Sigmoid colon (tissue), 7 donors: ENCODE data around the gene SERPINB11. TPM values are rescaled to one million over a fixed set of nuclear protein-coding genes. Genes with fewer than 3 reads are reported as not detected.

Source experiments
- DNase-seq: peaks from one replicate; pipeline ENCODE4 v3.0.0-alpha.2; 2019
- H3K27ac ChIP-seq, 4 donors: fragments of 200-600 bp; sonication (generic); one replicate each; pipeline ENCODE4 v1.5.1; 2016 to 2019; ENCODE audit warnings: mild to moderate bottlenecking in 1 of 4
- H3K27me3 ChIP-seq, 3 donors: fragments of 200-600 bp; sonication (generic); one replicate each; pipeline ENCODE4 v1.5.1; 2019; ENCODE audit warnings: mild to moderate bottlenecking in 1 of 3
- H3K36me3 ChIP-seq, 4 donors: fragments of 200-600 bp; sonication (generic); one replicate each; pipeline ENCODE4 v1.5.1; 2016 to 2019
- H3K4me1 ChIP-seq, 4 donors: fragments of 200-600 bp; sonication (generic); one replicate each; pipeline ENCODE4 v1.5.1; 2017 to 2019
- H3K4me3 ChIP-seq, 4 donors: fragments of 200-600 bp; sonication (generic); one replicate each; pipeline ENCODE4 v1.5.1; 2017 to 2019; ENCODE audit warnings: mild to moderate bottlenecking in 2 of 4, moderate library complexity in 1 of 4
- H3K9me3 ChIP-seq, 4 donors: fragments of 200-600 bp in 3 of 4; sonication (generic) in 3 of 4; one replicate each; pipeline versions ENCODE4 v1.5.1 to v1.6.1; 2013 to 2019
- CTCF ChIP-seq, 4 experiments: fragments of 450-650 bp in 3 of 4; fragments of 200-600 bp in 1 of 4; IDR thresholded peaks; one replicate each; pipeline ENCODE4 v1.5.1; 2016 to 2019; ENCODE audit warnings: antibody characterized with exemption in 4 of 4, mild to moderate bottlenecking in 3 of 4, moderate library complexity in 2 of 4
- EP300 ChIP-seq, 4 donors: sonication (generic); formaldehyde crosslinking; IDR thresholded peaks; one replicate each; pipeline ENCODE4 v1.6.1; 2017; ENCODE audit warnings: antibody characterized with exemption in 4 of 4
- POLR2A ChIP-seq, 2 donors: fragments of 450-650 bp; IDR thresholded peaks; one replicate each; pipeline ENCODE4 v1.6.1; 2016; ENCODE audit warnings: antibody characterized with exemption in 2 of 2, mild to moderate bottlenecking in 2 of 2, moderate library complexity in 2 of 2
- POLR2AphosphoS5 ChIP-seq, 4 donors: sonication (generic); formaldehyde crosslinking; IDR thresholded peaks; one replicate each; pipeline ENCODE4 v1.6.1; 2017; ENCODE audit warnings: antibody characterized with exemption in 4 of 4
- WGBS, 2 donors: extraction: QIAGEN DNeasy Blood & Tissue Kit; methylation state at CpG; one replicate each; pipeline ENCODE4 v1.1.7; 2013; 5-methylcytosine and 5-hydroxymethylcytosine counted together
- intact Hi-C: fragments of 100-400 bp; cut with DNase I; formaldehyde crosslinking; loops from one replicate; pipeline ENCODE4 v1.15.1; 2023
- polyA plus RNA-seq, 3 donors: library from polyadenylated mRNA; stranded (reverse); fragments of 200-250 nt; gene quantifications; one replicate each; pipeline ENCODE4 v1.2.3, GENCODE V29; 2013
- total RNA-seq, 4 donors: library from RNA; depleted of rRNA; stranded (reverse); fragments of >200 nt; gene quantifications; one replicate each; pipeline ENCODE4 v1.1.0, GENCODE V29; 2016
- donor health status: healthy with polysubstance abuse.
- donor health status: Bipolar disorder and iron deficiency.
- donor health status: healthy.

Gene SERPINB11
- total and polyA plus RNA-seq, 7 donors = not detected

- Histone ChIP-seq H3K4me1 (peaks cover 0 to 3% (median 0%) of the 10 kb centered on the region in 4 donors), H3K27ac (no peak overlapping the region), H3K9me3 (no peaks in the 10 kb centered on the region), H3K4me3 (no peak overlapping the region), H3K27me3 (no peaks in the 10 kb centered on the region), H3K36me3 (no peaks in the 10 kb centered on the region)
- WGBS, 2 donors = 63 to 76% methylated on average over 5 of the region's 5 CpGs
- DNase-seq = no peak
- intact Hi-C loops = no loop called here
- no peak for TF ChIP-seq POLR2AphosphoS5 (IDR thresholded peaks at IDR 0.05)
- TF ChIP-seq POLR2A (IDR thresholded peaks at IDR 0.05) = no peak
- no peak for TF ChIP-seq CTCF (IDR thresholded peaks at IDR 0.05)
Observed at GRCh38 chr18:63683890-63684289, 18.9 kb upstream of the SERPINB11 start.

GRCh38 chr18:63684718-63685117, 18.0 kb upstream of the SERPINB11 start:
- no peak for DNase-seq
- Histone ChIP-seq H3K36me3 (no peaks in the 10 kb centered on the region), H3K4me3 (no peak overlapping the region), H3K9me3 (no peaks in the 10 kb centered on the region), H3K4me1 (peaks cover 0 to 3% (median 0%) of the 10 kb centered on the region in 4 donors), H3K27me3 (no peaks in the 10 kb centered on the region), H3K27ac (no peak overlapping the region)
- TF ChIP-seq EP300 (IDR thresholded peaks at IDR 0.05) = no peak
- TF ChIP-seq CTCF (IDR thresholded peaks at IDR 0.05) = no peak
- no peak for TF ChIP-seq POLR2AphosphoS5 (IDR thresholded peaks at IDR 0.05)
- no peak for TF ChIP-seq POLR2A (IDR thresholded peaks at IDR 0.05)
- intact Hi-C loops = no loop called here
- 96 to 97% methylated on average over 3 of the region's 3 CpGs for WGBS, 2 donors

- 45 to 53% methylated on average over 2 of the region's 2 CpGs for WGBS, 2 donors
- H3K4me1 ChIP-seq = peaks cover 0 to 2% (median 0%) of the 10 kb centered on the region in 4 donors
- TF ChIP-seq POLR2A (IDR thresholded peaks at IDR 0.05) = no peak
- TF ChIP-seq EP300 (IDR thresholded peaks at IDR 0.05) = no peak
- TF ChIP-seq POLR2AphosphoS5 (IDR thresholded peaks at IDR 0.05) = no peak
- TF ChIP-seq CTCF (IDR thresholded peaks at IDR 0.05) = no peak
Observed at GRCh38 chr18:63686871-63687270, 15.9 kb upstream of the SERPINB11 start.

GRCh38 chr18:63689064-63689463, 13.7 kb upstream of the SERPINB11 start:
- no peak for TF ChIP-seq POLR2A (IDR thresholded peaks at IDR 0.05)
- no peak for TF ChIP-seq CTCF (IDR thresholded peaks at IDR 0.05)
- TF ChIP-seq POLR2AphosphoS5 (IDR thresholded peaks at IDR 0.05) = no peak
- no peak for TF ChIP-seq EP300 (IDR thresholded peaks at IDR 0.05)
- peaks cover 0 to 2% (median under 1%) of the 10 kb centered on the region in 4 donors for H3K9me3 ChIP-seq
- no peak for DNase-seq
- no peaks in the 10 kb centered on the region for H3K36me3 ChIP-seq
- 26 to 64% methylated on average over 2 of the region's 2 CpGs for WGBS, 2 donors
- H3K27ac ChIP-seq = no peak overlapping the region
- no peak overlapping the region for H3K4me3 ChIP-seq
- intact Hi-C loops = no loop called here
- no peaks in the 10 kb centered on the region for H3K4me1 ChIP-seq
- H3K27me3 ChIP-seq = no peaks in the 10 kb centered on the region

More at GRCh38 chr18:63686871-63687270, 15.9 kb upstream of the SERPINB11 start:
- Histone ChIP-seq H3K36me3 (no peaks in the 10 kb centered on the region), H3K9me3 (peaks cover 0 to 2% (median under 1%) of the 10 kb centered on the region in 4 donors), H3K27me3 (no peaks in the 10 kb centered on the region), H3K27ac (no peak overlapping the region), H3K4me3 (no peak overlapping the region)
- DNase-seq = no peak
- intact Hi-C loops = no loop called here

GRCh38 chr18:63697097-63697660, 5.6 kb upstream of the SERPINB11 start:
- Histone ChIP-seq H3K27ac (no peak overlapping the region), H3K4me3 (no peak overlapping the region), H3K27me3 (no peaks in the 10 kb centered on the region), H3K4me1 (no peaks in the 10 kb centered on the region), H3K36me3 (no peaks in the 10 kb centered on the region), H3K9me3 (no peaks in the 10 kb centered on the region)
- TF ChIP-seq POLR2A (IDR thresholded peaks at IDR 0.05) (no peak), CTCF (IDR thresholded peaks at IDR 0.05) (no peak), EP300 (IDR thresholded peaks at IDR 0.05) (no peak), POLR2AphosphoS5 (IDR thresholded peaks at IDR 0.05) (no peak)
- 56 to 66% methylated on average over 3 of the region's 3 CpGs for WGBS, 2 donors
- intact Hi-C loops = no loop called here
- no peak for DNase-seq
